B cell (primary cell): ENCODE data around the gene EFNA3.

Source experiments
- CTCF ChIP-seq: fragments of 200-600 bp; IDR thresholded peaks from one replicate; pipeline ENCODE4 v1.8.0; 2022; ENCODE audit warnings: antibody characterized with exemption, mild to moderate bottlenecking
- EZH2 ChIP-seq: IDR thresholded peaks from 2 replicates; pipeline ENCODE4 v1.6.1; 2012; ENCODE audit warnings: borderline replicate concordance, low read depth, mild to moderate bottlenecking, moderate library complexity, low read length; ENCODE audit not compliant: insufficient read depth, poor library complexity, severe bottlenecking

- TF ChIP-seq CTCF (no peak), EZH2 (no peak)
Observed at GRCh38 chr1:155083865-155084721, 5.5 kb downstream of the EFNA3 start.
